Measurements from ENCODE around the gene ANKRD33B.

The ANKRD33B gene

DNA sequence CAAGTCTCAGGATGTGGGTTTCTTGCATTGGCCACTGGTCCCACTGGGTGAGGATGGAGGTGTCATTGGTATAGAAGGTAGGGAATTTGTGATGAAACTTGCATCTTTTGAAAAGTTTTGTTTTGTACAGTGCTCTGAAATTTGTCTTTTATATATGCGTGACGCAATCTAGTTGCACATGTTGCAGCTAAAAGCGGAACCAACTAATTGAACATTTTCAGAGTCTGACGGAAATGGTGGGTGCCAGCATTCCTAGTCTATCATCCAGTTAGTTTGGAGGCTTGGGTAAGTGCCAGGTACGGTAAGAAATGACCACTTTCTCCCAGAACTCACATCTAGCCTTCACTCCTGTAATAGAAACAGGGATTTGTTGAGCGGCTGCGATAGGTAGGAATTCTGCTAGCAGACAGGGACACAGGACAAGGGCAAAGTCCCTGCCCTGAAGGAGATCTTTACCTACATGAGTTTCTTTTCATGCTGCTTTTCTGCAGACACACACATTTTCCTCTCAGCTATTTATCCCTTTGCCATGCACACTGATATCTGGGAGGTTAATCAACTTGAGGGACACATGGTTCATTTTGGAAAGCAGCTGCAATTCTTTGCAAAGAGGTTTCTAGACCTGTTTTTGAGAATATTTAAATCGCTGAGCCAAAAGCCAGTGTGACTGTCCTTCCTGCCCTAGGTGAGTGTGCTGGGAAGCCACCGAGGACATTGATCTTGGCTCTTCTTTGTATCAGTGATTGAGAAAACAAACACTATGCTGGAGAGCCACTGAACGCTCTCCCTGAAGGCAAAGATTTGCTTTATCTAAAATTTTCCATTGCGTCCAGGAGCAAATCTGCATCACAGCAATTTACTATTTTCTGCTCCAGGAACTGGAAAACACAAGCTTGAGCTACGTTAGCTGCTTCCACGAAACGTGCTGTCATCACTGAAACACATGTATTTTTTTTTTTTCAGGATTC lies 107.5 kb downstream of the ANKRD33B start:
- Histone ChIP-seq H3K36me3 (ENCODE audit: insufficient read depth, low read length) (no peaks in the 10 kb centered on the region), H4K20me1 (ENCODE audit: insufficient read depth, low read length) (0 out of 2 replicates have a peak, but pooled peaks cover 2% of the 10 kb centered on the region), H3K27ac (ENCODE audit: low read length) (no peak overlapping the region), H2AFZ (ENCODE audit: low read depth, low read length) (no peak overlapping the region), H3K4me1 (ENCODE audit: insufficient read depth, low read length) (no peaks in the 10 kb centered on the region), H3K79me2 (ENCODE audit: insufficient read depth, low read length) (no peaks in the 10 kb centered on the region), H3K4me2 (ENCODE audit: insufficient read depth, low read length) (no peak overlapping the region), H3K4me3 (ENCODE audit: low read depth in 1 of 2, low read length in 2 of 2) (no peak overlapping the region), H3K27me3 (ENCODE audit: insufficient read depth, low read length, poor library complexity) (no peaks in the 10 kb centered on the region), H3K9ac (ENCODE audit: low read depth, low read length) (no peak overlapping the region), H3K9me3 (ENCODE audit: insufficient read depth, low read length, severe bottlenecking) (no peaks in the 10 kb centered on the region)
- ATAC-seq (ENCODE audit: insufficient read depth, low read depth) (no peak), DNase-seq (no peak)
- TF ChIP-seq EZH2 (IDR thresholded peaks at IDR 0.05; ENCODE audit: borderline replicate concordance, low read depth, low read length, severe bottlenecking): no peak
- TF ChIP-seq, protein P1, sequence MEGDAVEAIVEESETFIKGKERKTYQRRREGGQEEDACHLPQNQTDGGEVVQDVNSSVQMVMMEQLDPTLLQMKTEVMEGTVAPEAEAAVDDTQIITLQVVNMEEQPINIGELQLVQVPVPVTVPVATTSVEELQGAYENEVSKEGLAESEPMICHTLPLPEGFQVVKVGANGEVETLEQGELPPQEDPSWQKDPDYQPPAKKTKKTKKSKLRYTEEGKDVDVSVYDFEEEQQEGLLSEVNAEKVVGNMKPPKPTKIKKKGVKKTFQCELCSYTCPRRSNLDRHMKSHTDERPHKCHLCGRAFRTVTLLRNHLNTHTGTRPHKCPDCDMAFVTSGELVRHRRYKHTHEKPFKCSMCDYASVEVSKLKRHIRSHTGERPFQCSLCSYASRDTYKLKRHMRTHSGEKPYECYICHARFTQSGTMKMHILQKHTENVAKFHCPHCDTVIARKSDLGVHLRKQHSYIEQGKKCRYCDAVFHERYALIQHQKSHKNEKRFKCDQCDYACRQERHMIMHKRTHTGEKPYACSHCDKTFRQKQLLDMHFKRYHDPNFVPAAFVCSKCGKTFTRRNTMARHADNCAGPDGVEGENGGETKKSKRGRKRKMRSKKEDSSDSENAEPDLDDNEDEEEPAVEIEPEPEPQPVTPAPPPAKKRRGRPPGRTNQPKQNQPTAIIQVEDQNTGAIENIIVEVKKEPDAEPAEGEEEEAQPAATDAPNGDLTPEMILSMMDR (IDR thresholded peaks at IDR 0.05; ENCODE audit: borderline replicate concordance, extremely low read depth, low read length, poor library complexity, severe bottlenecking): no peak

GRCh38 chr5:10672146-10673016 lies 108.5 kb downstream of the ANKRD33B start:
- TF ChIP-seq, protein P1 (IDR thresholded peaks at IDR 0.05; ENCODE audit: borderline replicate concordance, extremely low read depth, low read length, poor library complexity, severe bottlenecking): no peak
- no peak for TF ChIP-seq EZH2 (IDR thresholded peaks at IDR 0.05; ENCODE audit: borderline replicate concordance, low read depth, low read length, severe bottlenecking)
- Histone ChIP-seq H3K4me3 (ENCODE audit: low read depth in 1 of 2, low read length in 2 of 2) (no peak overlapping the region), H3K27ac (ENCODE audit: low read length) (no peak overlapping the region)

DNA sequence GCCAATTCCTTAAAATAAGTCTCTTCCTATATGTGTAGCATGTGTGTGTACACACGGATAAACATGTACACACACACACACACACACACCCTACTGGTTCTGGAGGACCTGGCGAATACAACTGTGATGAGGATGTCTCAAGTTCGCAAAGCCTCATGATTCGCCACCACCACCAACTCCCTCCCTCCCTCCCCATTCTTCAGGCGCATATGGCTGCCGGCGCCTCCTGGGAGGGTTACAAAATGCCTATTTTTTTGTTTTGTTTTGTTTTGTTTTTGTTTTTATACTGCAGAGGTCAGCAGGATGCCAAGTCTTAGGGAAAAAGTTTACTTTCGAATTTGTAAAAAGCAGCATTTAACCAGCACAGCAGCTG lies 109.1 kb downstream of the ANKRD33B start:
- no peak for ATAC-seq (ENCODE audit: insufficient read depth, low read depth)
- no peaks in the 10 kb centered on the region for H3K27me3 ChIP-seq (ENCODE audit: insufficient read depth, low read length, poor library complexity)
- TF ChIP-seq EZH2 (IDR thresholded peaks at IDR 0.05; ENCODE audit: borderline replicate concordance, low read depth, low read length, severe bottlenecking): no peak
- TF ChIP-seq, protein P1 (IDR thresholded peaks at IDR 0.05; ENCODE audit: borderline replicate concordance, extremely low read depth, low read length, poor library complexity, severe bottlenecking): no peak
- 0 out of 2 replicates have a peak, but pooled peaks cover 4% of the 10 kb centered on the region for H4K20me1 ChIP-seq (ENCODE audit: insufficient read depth, low read length)
- H3K4me1 ChIP-seq (ENCODE audit: insufficient read depth, low read length): no peaks in the 10 kb centered on the region
- no peaks in the 10 kb centered on the region for H3K79me2 ChIP-seq (ENCODE audit: insufficient read depth, low read length)
- H2AFZ ChIP-seq (ENCODE audit: low read depth, low read length): no peak overlapping the region
- H3K4me3 ChIP-seq (ENCODE audit: low read depth in 1 of 2, low read length in 2 of 2): no peak overlapping the region
- no peaks in the 10 kb centered on the region for H3K9me3 ChIP-seq (ENCODE audit: insufficient read depth, low read length, severe bottlenecking)
- peaks cover 7% of the 10 kb centered on the region; the same call in 1 of the 2 replicates for H3K36me3 ChIP-seq (ENCODE audit: insufficient read depth, low read length)
- H3K27ac ChIP-seq (ENCODE audit: low read length): no peak overlapping the region
- no peak overlapping the region for H3K4me2 ChIP-seq (ENCODE audit: insufficient read depth, low read length)
- no peak for DNase-seq
- no peak overlapping the region for H3K9ac ChIP-seq (ENCODE audit: low read depth, low read length)

More at GRCh38 chr5:10672146-10673016, 108.5 kb downstream of the ANKRD33B start:
- no peaks in the 10 kb centered on the region for H3K79me2 ChIP-seq (ENCODE audit: insufficient read depth, low read length)
- no peak overlapping the region for H2AFZ ChIP-seq (ENCODE audit: low read depth, low read length)
- no peaks in the 10 kb centered on the region for H3K9me3 ChIP-seq (ENCODE audit: insufficient read depth, low read length, severe bottlenecking)
- no peak overlapping the region for H3K9ac ChIP-seq (ENCODE audit: low read depth, low read length)
- ATAC-seq (ENCODE audit: insufficient read depth, low read depth) (no peak), DNase-seq (no peak)
- peaks cover 1% of the 10 kb centered on the region; the same call in 1 of the 2 replicates for H3K36me3 ChIP-seq (ENCODE audit: insufficient read depth, low read length)
- H3K4me2 ChIP-seq (ENCODE audit: insufficient read depth, low read length): no peak overlapping the region
- H3K27me3 ChIP-seq (ENCODE audit: insufficient read depth, low read length, poor library complexity): no peaks in the 10 kb centered on the region
- H3K4me1 ChIP-seq (ENCODE audit: insufficient read depth, low read length): no peaks in the 10 kb centered on the region
- 0 out of 2 replicates have a peak, but pooled peaks cover 4% of the 10 kb centered on the region for H4K20me1 ChIP-seq (ENCODE audit: insufficient read depth, low read length)

Measured in DND-41 (cell line).